Liver (tissue), 9 donors: ENCODE data around the gene RHO. TPM values are rescaled to one million over a fixed set of nuclear protein-coding genes. Genes with fewer than 3 reads are reported as not detected.

ENCODE experiments used
- DNase-seq: peaks from one replicate; pipeline ENCODE4 v3.0.0-alpha.2; 2017; ENCODE audit warnings: low spot score
- H3K27ac ChIP-seq, 2 donors: one replicate each; pipeline ENCODE4 v1.7.0; 2013; ENCODE audit warnings: inconsistent platforms in 2 of 2, low read length in 2 of 2, control low read depth in 1 of 2, low read depth in 1 of 2, mild to moderate bottlenecking in 1 of 2
- H3K27me3 ChIP-seq, 4 donors: one replicate each; pipeline versions ENCODE4 v1.6.1 to v1.7.0; 2013; ENCODE audit warnings: low read length in 3 of 4, inconsistent platforms in 1 of 4, mild to moderate bottlenecking in 1 of 4, moderate library complexity in 1 of 4; ENCODE audit not compliant: control insufficient read depth in 4 of 4, insufficient read depth in 4 of 4
- H3K36me3 ChIP-seq, 4 donors: one replicate each; pipeline versions ENCODE4 v1.6.1 to v1.7.0; 2013; ENCODE audit warnings: low read length in 3 of 4, mild to moderate bottlenecking in 3 of 4, low read depth in 1 of 4, moderate library complexity in 1 of 4; ENCODE audit not compliant: control insufficient read depth in 4 of 4, insufficient read depth in 3 of 4
- H3K4me1 ChIP-seq, 4 donors: one replicate each; pipeline versions ENCODE4 v1.6.1 to v1.7.0; 2013; ENCODE audit warnings: low read length in 3 of 4, mild to moderate bottlenecking in 3 of 4, moderate library complexity in 1 of 4; ENCODE audit not compliant: control insufficient read depth in 4 of 4, insufficient read depth in 4 of 4
- H3K4me3 ChIP-seq, 3 donors: one replicate each; pipeline versions ENCODE4 v1.6.1 to v1.7.0; 2013; ENCODE audit warnings: low read length in 3 of 3, control low read depth in 1 of 3, low read depth in 1 of 3, mild to moderate bottlenecking in 1 of 3
- H3K9ac ChIP-seq, 2 donors: one replicate each; pipeline ENCODE4 v1.7.0; 2013; ENCODE audit warnings: low read length in 2 of 2, mild to moderate bottlenecking in 2 of 2, moderate library complexity in 2 of 2, control low read depth in 1 of 2, low read depth in 1 of 2
- H3K9me3 ChIP-seq, 4 donors: one replicate each; pipeline versions ENCODE4 v1.6.1 to v1.7.0; 2013; ENCODE audit warnings: low read length in 3 of 4; ENCODE audit not compliant: control insufficient read depth in 4 of 4
- ATF3 ChIP-seq: IDR thresholded peaks from 2 replicates; pipeline ENCODE4 v1.6.1; 2016; ENCODE audit warnings: antibody characterized with exemption
- CTCF ChIP-seq: fragments of 150-350 bp; IDR thresholded peaks from 2 replicates; pipeline ENCODE4 v1.5.1; 2017; ENCODE audit warnings: improper control_type of control experiment, low read depth, low read length; ENCODE audit not compliant: missing input control
- EGR1 ChIP-seq, 2 donors: IDR thresholded peaks; 2 replicates each; pipeline ENCODE4 v1.6.1; 2016 to 2018; ENCODE audit warnings: antibody characterized with exemption in 2 of 2, low read depth in 2 of 2
- FOXA1 ChIP-seq: IDR thresholded peaks from 2 replicates; pipeline ENCODE4 v1.6.1; 2016; ENCODE audit warnings: antibody characterized with exemption
- FOXA2 ChIP-seq: IDR thresholded peaks from 2 replicates; pipeline ENCODE4 v1.6.1; 2016; ENCODE audit warnings: antibody characterized with exemption
- GABPA ChIP-seq, 2 donors: IDR thresholded peaks in 1 of 2; conservative IDR thresholded peaks in 1 of 2; 2 replicates each; pipeline ENCODE4 v1.6.1; 2016; ENCODE audit warnings: antibody characterized with exemption in 2 of 2, mild to moderate bottlenecking in 1 of 2, moderate library complexity in 1 of 2
- HNF4A ChIP-seq, 2 donors: conservative IDR thresholded peaks; 2 replicates each; pipeline ENCODE4 v1.6.1; 2016; ENCODE audit warnings: antibody characterized with exemption in 2 of 2, mild to moderate bottlenecking in 2 of 2
- HNF4G ChIP-seq: IDR thresholded peaks from 2 replicates; pipeline ENCODE4 v1.6.1; 2016; ENCODE audit warnings: antibody characterized with exemption
- JUND ChIP-seq, 2 donors: IDR thresholded peaks; 2 replicates each; pipeline ENCODE4 v1.6.1; 2016; ENCODE audit warnings: antibody characterized with exemption in 2 of 2
- MAX ChIP-seq: IDR thresholded peaks from 2 replicates; pipeline ENCODE4 v1.6.1; 2016; ENCODE audit warnings: antibody characterized with exemption
- NR2F2 ChIP-seq: IDR thresholded peaks from 2 replicates; pipeline ENCODE4 v1.6.1; 2016; ENCODE audit warnings: antibody characterized with exemption
- RAD21 ChIP-seq, 2 donors: IDR thresholded peaks; 2 replicates each; pipeline ENCODE4 v1.6.1; 2016; ENCODE audit warnings: antibody characterized with exemption in 2 of 2, mild to moderate bottlenecking in 2 of 2
- REST ChIP-seq: IDR thresholded peaks from 2 replicates; pipeline ENCODE4 v1.6.1; 2016; ENCODE audit warnings: antibody characterized with exemption, mild to moderate bottlenecking
- RXRA ChIP-seq, 2 donors: IDR thresholded peaks; 2 replicates each; pipeline ENCODE4 v1.6.1; 2017 to 2018; ENCODE audit warnings: antibody characterized with exemption in 2 of 2, mild to moderate bottlenecking in 1 of 2
- SP1 ChIP-seq: IDR thresholded peaks from 2 replicates; pipeline ENCODE4 v1.6.1; 2018; ENCODE audit warnings: antibody characterized with exemption, mild to moderate bottlenecking
- TAF1 ChIP-seq: conservative IDR thresholded peaks from 2 replicates; pipeline ENCODE4 v1.6.1; 2016; ENCODE audit warnings: antibody characterized with exemption, mild to moderate bottlenecking
- YY1 ChIP-seq: IDR thresholded peaks from 2 replicates; pipeline ENCODE4 v1.6.1; 2016; ENCODE audit warnings: antibody characterized with exemption, mild to moderate bottlenecking
- WGBS: extraction: QIAGEN DNeasy Blood & Tissue Kit; methylation state at CpG from one replicate; pipeline ENCODE4 v1.1.7; 2013; 5-methylcytosine and 5-hydroxymethylcytosine counted together
- polyA plus RNA-seq, 2 donors: library from polyadenylated mRNA; stranded (reverse) in 1 of 2; unstranded in 1 of 2; fragments of 200-250 nt in 1 of 2; fragments of >200 nt in 1 of 2; fragmentation: Nextera tagmentation in 1 of 2; extraction: Ambion mirVana in 1 of 2; gene quantifications; one replicate each; pipeline versions ENCODE4 v1.2.1 to v1.2.3, GENCODE V29; 2013 to 2015
- total RNA-seq, 2 donors: library from RNA; depleted of rRNA; stranded (reverse); fragments of >200 nt; gene quantifications; one replicate each; pipeline ENCODE4 v1.2.3, GENCODE V29; 2014
- donor health status: healthy.
- donor health status: healthy.
- donor health status: healthy.
- donor health status: healthy.
- donor health status: healthy.

Gene RHO
- total and polyA plus RNA-seq, 4 donors = not detected

GRCh38 chr3:129552287-129553050 lies 24.0 kb downstream of the RHO start:
- Histone ChIP-seq H3K9ac (no peak overlapping the region), H3K4me1 (peaks cover 0 to 7% (median 2%) of the 10 kb centered on the region in 4 donors), H3K4me3 (no peak overlapping the region), H3K27ac (no peak overlapping the region), H3K9me3 (no peaks in the 10 kb centered on the region), H3K36me3 (no peaks in the 10 kb centered on the region), H3K27me3 (no peaks in the 10 kb centered on the region)
- WGBS = 81% methylated on average over 10 of the region's 10 CpGs
- TF ChIP-seq NR2F2 (no peak), SP1 (no peak), FOXA2 (no peak), YY1 (no peak), REST (no peak), JUND (IDR thresholded peaks at IDR 0.05) (no peak), TAF1 (no peak), ATF3 (no peak), HNF4A (conservative IDR thresholded peaks at IDR 0.05) (no peak), FOXA1 (no peak), GABPA (IDR thresholded peaks at IDR 0.05 in 1 of 2, conservative IDR thresholded peaks at IDR 0.05 in 1 of 2) (no peak), HNF4G (no peak), RXRA (IDR thresholded peaks at IDR 0.05) (no peak), CTCF (no peak)
- no peak for DNase-seq

GRCh38 chr3:129553171-129553570 lies 24.7 kb downstream of the RHO start:
- Histone ChIP-seq H3K27ac (no peak overlapping the region), H3K36me3 (no peaks in the 10 kb centered on the region), H3K9me3 (no peaks in the 10 kb centered on the region), H3K27me3 (no peaks in the 10 kb centered on the region), H3K9ac (no peak overlapping the region), H3K4me3 (no peak overlapping the region), H3K4me1 (peaks cover 0 to 9% (median 2%) of the 10 kb centered on the region in 4 donors)
- 63% methylated on average over 6 of the region's 6 CpGs for WGBS
- no peak for TF ChIP-seq CTCF
- TF ChIP-seq GABPA (IDR thresholded peaks at IDR 0.05 in 1 of 2, conservative IDR thresholded peaks at IDR 0.05 in 1 of 2) = no peak
- no peak for TF ChIP-seq HNF4G
- TF ChIP-seq RXRA (IDR thresholded peaks at IDR 0.05) = no peak
- TF ChIP-seq RAD21 (IDR thresholded peaks at IDR 0.05) = no peak
- no peak for TF ChIP-seq FOXA2
- TF ChIP-seq SP1 = no peak
- TF ChIP-seq ATF3 = no peak
- TF ChIP-seq HNF4A (conservative IDR thresholded peaks at IDR 0.05) = no peak
- TF ChIP-seq EGR1 (IDR thresholded peaks at IDR 0.05; ENCODE audit: low read depth in 2 of 2) = no peak
- TF ChIP-seq MAX = no peak
- TF ChIP-seq JUND (IDR thresholded peaks at IDR 0.05) = no peak
- DNase-seq = no peak
